Cardiac muscle cell (in vitro differentiated cells and primary cell): ENCODE results near the gene ERICH6. TPM values are rescaled to one million over a fixed set of nuclear protein-coding genes. Genes with fewer than 3 reads are reported as not detected.
A peak's percentile ranks its signal among the peaks of the same experiment; 100 is the strongest.

ENCODE experiments used
- DNase-seq, 2 donors: peaks; one replicate each; pipeline versions ENCODE4 v3.0.0 to v3.0.0-alpha.2; 2010 to 2017; ENCODE audit warnings: low read depth in 1 of 2, low spot score in 1 of 2
- H3K27ac ChIP-seq: fragments of 200-600 bp; sonication (generic); 2 replicates; pipeline ENCODE4 v1.5.1; 2016
- H3K27me3 ChIP-seq: fragments of 200-600 bp; sonication (generic); 2 replicates; pipeline ENCODE4 v1.6.0; 2016; ENCODE audit warnings: control low read depth
- H3K36me3 ChIP-seq: fragments of 200-600 bp; sonication (generic); 2 replicates; pipeline ENCODE4 v1.5.1; 2016; ENCODE audit warnings: control low read depth
- H3K4me1 ChIP-seq: fragments of 200-600 bp; sonication (generic); 2 replicates; pipeline ENCODE4 v1.8.1; 2017; ENCODE audit warnings: low read depth, mild to moderate bottlenecking, mixed run types
- H3K4me3 ChIP-seq: fragments of 200-600 bp; sonication (generic); 2 replicates; pipeline ENCODE4 v1.5.1; 2016; ENCODE audit warnings: mild to moderate bottlenecking
- H3K9me3 ChIP-seq: fragments of 200-600 bp; sonication (generic); 2 replicates; pipeline ENCODE4 v1.5.1; 2017; ENCODE audit warnings: low read depth, mild to moderate bottlenecking, control low read depth
- polyA plus RNA-seq: library from polyadenylated mRNA; unstranded; fragments of >200 nt; fragmentation: Nextera tagmentation; extraction: Ambion mirVana; gene quantifications from 2 replicates; pipeline ENCODE4 v1.2.1, GENCODE V29; 2016
- total RNA-seq: library from RNA; depleted of rRNA; stranded (reverse); fragments of >200 nt; gene quantifications from 2 replicates; pipeline ENCODE4 v1.2.3, GENCODE V29; 2016
- TF ChIP-seq, protein P1 (sequence below): IDR thresholded peaks from 2 replicates; pipeline ENCODE4 v1.5.1; 2012; ENCODE audit warnings: low read depth, mild to moderate bottlenecking, low read length

The ERICH6 gene
- total and polyA plus RNA-seq, 2 experiments from 2014 or later, result 0.44 TPM; not detected in 1

- Histone ChIP-seq H3K27ac (no peak overlapping the region), H3K27me3 (no peaks in the 10 kb centered on the region), H3K4me3 (no peak overlapping the region), H3K36me3 (no peaks in the 10 kb centered on the region), H3K4me1 (no peaks in the 10 kb centered on the region), H3K9me3 (no peaks in the 10 kb centered on the region)
- TF ChIP-seq, protein P1, sequence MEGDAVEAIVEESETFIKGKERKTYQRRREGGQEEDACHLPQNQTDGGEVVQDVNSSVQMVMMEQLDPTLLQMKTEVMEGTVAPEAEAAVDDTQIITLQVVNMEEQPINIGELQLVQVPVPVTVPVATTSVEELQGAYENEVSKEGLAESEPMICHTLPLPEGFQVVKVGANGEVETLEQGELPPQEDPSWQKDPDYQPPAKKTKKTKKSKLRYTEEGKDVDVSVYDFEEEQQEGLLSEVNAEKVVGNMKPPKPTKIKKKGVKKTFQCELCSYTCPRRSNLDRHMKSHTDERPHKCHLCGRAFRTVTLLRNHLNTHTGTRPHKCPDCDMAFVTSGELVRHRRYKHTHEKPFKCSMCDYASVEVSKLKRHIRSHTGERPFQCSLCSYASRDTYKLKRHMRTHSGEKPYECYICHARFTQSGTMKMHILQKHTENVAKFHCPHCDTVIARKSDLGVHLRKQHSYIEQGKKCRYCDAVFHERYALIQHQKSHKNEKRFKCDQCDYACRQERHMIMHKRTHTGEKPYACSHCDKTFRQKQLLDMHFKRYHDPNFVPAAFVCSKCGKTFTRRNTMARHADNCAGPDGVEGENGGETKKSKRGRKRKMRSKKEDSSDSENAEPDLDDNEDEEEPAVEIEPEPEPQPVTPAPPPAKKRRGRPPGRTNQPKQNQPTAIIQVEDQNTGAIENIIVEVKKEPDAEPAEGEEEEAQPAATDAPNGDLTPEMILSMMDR, result no peak
- DNase-seq, result no peak
These were observed 39.0 kb upstream of the ERICH6 start for GRCh38 chr3:150742679-150743078.

GRCh38 chr3:150742141-150742523 is 38.4 kb upstream of the ERICH6 start:
- TF ChIP-seq, protein P1, result no peak
- DNase-seq, result no peak
- H3K27ac ChIP-seq, result no peak overlapping the region
- no peaks in the 10 kb centered on the region for H3K36me3 ChIP-seq
- no peaks in the 10 kb centered on the region for H3K9me3 ChIP-seq
- H3K4me1 ChIP-seq, result no peaks in the 10 kb centered on the region
- H3K27me3 ChIP-seq, result no peaks in the 10 kb centered on the region
- no peak overlapping the region for H3K4me3 ChIP-seq

GRCh38 chr3:150741497-150742140 is 37.9 kb upstream of the ERICH6 start:
- no peak for DNase-seq
- peak overlapping the region; percentile 15 for H3K27ac ChIP-seq
- TF ChIP-seq, protein P1, result no peak
- no peaks in the 10 kb centered on the region for H3K36me3 ChIP-seq
- H3K9me3 ChIP-seq, result no peaks in the 10 kb centered on the region
- H3K4me1 ChIP-seq, result no peaks in the 10 kb centered on the region
- H3K4me3 ChIP-seq, result no peak overlapping the region
- no peaks in the 10 kb centered on the region for H3K27me3 ChIP-seq

DNA sequence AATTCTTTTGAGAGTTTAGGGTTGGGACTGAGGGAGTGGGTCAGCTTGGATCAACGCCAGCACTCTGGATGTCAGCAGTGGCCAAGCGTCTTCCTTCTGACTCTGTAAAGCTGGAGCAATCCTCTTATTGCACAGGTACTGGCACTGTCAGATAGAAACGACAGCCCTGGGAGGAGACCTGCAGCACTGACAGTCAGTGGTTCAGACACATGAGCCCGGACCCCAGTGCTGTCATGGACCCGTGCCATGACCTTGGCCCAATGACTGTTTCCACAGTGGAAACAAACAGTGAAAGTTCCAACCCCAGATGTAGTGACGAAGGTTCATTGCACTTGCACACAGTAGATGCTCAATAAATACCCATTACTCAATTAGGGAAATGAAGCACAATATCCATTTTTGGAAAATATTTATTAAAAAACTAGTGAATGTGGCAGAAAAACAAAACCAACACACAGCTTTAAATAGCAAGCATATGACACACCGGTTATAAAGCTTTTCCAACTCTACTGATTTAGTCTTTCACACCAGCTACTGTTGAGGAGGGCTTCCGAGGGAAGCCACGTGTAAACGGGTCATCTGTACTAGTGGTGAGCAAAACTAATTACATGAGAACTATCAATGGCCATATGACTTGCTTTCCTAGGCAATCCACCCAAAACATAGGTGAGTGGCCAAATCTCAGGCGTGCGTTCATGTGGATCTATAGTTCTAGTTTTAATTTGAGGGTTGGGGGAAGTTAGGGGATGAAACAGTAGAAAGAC is 37.2 kb upstream of the ERICH6 start:
- Histone ChIP-seq H3K4me3 (no peak overlapping the region), H3K27me3 (no peaks in the 10 kb centered on the region), H3K36me3 (no peaks in the 10 kb centered on the region), H3K27ac (no peak overlapping the region), H3K9me3 (no peaks in the 10 kb centered on the region), H3K4me1 (no peaks in the 10 kb centered on the region)
- TF ChIP-seq, protein P1, result no peak
- no peak for DNase-seq

DNA sequence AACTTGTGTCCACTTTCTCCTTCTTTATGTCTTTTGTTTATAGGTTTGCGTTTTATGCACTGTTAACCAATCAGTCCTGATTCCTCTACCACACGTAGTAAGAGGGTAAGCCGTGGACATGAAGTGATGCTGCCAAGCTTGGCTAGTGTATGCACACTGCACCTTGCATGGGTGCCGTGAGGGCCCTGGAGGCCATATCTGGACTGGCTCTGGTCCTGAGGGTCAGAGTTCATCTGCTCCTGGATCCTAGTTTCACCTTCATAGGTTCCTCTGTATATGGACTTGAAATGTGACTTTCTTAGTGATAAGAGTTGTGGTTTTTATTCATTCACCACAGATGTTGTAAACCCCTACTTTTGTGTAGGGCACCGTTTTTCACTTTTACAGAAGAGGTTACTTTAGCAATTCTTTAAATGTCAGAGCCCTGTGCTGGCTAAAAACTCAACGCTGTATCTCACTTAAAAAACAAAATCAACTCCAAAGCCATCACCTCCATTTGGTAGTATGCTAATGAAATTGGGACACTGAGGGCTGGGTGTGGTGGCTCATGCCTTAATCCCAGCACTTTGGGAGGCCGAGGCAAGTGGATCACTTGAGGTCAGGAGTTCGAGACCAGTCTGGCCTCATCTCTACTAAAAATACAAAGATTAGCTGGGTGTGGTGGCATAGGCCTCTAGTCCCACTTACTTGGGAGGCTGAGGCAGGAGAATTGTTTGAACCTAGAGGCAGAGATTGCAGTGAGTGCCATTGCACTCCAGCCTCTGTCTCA is 36.3 kb upstream of the ERICH6 start:
- DNase-seq, result no peak
- Histone ChIP-seq H3K36me3 (no peaks in the 10 kb centered on the region), H3K9me3 (no peaks in the 10 kb centered on the region), H3K27ac (no peak overlapping the region), H3K4me1 (no peaks in the 10 kb centered on the region), H3K4me3 (no peak overlapping the region), H3K27me3 (no peaks in the 10 kb centered on the region)
- TF ChIP-seq, protein P1, result no peak
